Activated T-cell treated with anti-CD3 and anti-CD28 coated beads, Interleukin-2, amount 50 U/mL, for 24 hours (primary cell): Measurements from ENCODE around the gene MANBA.
"Not testable (repeated sequence)": the region's sequence is repeated elsewhere in the genome, so short reads cannot be mapped to it uniquely, and the experiment has no call there.

Source experiments
- DNase-seq: peaks from one replicate; pipeline ENCODE4 v3.0.0-alpha.2; 2020
- H3K27ac Mint-ChIP-seq: 2 replicates; pipeline ENCODE4 v1.8.0; 2020; ENCODE audit warnings: mild to moderate bottlenecking, mixed read lengths
- H3K27me3 Mint-ChIP-seq: 2 replicates; pipeline ENCODE4 v1.8.0; 2020; ENCODE audit warnings: mixed read lengths
- H3K36me3 Mint-ChIP-seq: 2 replicates; pipeline ENCODE4 v1.8.0; 2020; ENCODE audit warnings: low read depth, mixed read lengths
- H3K4me1 Mint-ChIP-seq: 2 replicates; pipeline ENCODE4 v1.8.0; 2020; ENCODE audit warnings: low read depth, mixed read lengths
- H3K4me3 Mint-ChIP-seq: 2 replicates; pipeline ENCODE4 v1.8.0; 2020; ENCODE audit warnings: mild to moderate bottlenecking, moderate library complexity, mixed read lengths
- H3K9me3 Mint-ChIP-seq: 2 replicates; pipeline ENCODE4 v1.8.0; 2020; ENCODE audit warnings: mixed read lengths

Gene MANBA

DNA sequence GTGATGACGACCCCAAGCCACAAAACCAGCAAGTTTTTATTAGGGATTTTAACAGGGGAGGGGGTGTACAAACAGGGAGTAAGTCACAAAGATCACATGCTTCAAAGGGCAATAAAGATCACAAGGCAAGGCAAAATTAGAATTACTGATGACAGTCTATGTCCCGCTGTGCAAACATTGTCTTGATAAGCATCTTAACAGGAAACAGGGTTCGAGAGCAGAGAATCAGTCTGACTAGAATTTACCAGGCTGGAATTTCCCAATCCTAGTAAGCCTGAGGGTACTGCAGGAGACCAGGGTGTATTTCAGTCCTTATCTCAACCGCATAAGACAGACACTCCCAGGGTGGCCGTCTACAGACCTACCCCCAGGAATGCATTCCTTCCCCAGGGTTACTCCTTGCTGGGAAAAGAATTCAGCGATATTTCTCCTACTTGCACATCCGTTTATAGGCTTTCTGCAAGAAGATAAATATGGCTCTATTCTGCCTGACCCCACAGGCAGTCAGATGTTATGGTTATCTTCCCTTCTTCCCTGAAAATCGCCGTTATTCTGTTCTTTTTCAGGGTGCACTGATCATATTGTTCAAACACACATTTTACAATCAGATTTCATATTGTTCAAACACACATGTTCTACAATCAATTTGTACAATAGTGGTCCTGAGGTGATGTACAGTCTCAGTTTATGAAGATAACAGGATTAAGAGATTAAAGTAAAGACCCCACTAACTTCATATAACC is 41.8 kb downstream of the MANBA start:
- not testable (repeated sequence) for H3K27ac Mint-ChIP-seq, H3K4me3 Mint-ChIP-seq, H3K9me3 Mint-ChIP-seq, H3K4me1 Mint-ChIP-seq, H3K27me3 Mint-ChIP-seq, DNase-seq
- peaks cover 50% of the 10 kb centered on the region for H3K36me3 Mint-ChIP-seq

DNA sequence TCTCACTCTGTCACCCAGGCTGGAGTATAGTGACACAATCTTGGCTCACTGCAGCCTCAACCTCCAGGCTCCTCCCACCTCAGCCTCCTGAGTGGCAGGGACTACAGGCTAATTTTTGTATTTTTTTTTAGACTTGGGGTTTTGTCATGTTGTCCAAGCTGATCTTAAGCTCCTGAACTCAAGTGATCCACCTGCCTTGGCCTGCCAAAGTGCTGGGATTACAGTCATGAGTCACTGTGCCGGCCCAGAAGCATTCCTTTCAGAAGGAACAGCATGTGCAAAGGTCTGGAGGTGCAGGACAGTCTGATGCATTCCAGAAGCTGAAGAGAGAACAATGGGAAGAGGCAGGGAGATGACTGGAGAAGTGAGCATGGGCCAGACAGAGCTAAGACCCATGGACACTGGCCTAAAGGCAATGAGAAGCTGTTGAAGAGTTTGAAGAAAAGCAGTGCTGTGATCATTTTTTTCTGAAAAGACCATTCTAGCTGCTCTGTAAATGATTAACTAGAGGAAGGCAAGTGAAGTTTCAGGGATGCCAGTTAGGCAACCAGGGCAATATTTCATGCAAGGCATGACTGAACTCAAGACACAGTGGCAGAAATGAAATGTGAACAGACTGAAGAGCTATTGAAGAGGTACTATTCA is 43.2 kb downstream of the MANBA start:
- no peaks in the 10 kb centered on the region for H3K27me3 Mint-ChIP-seq
- H3K27ac Mint-ChIP-seq = no peak overlapping the region
- peaks cover 43% of the 10 kb centered on the region for H3K36me3 Mint-ChIP-seq
- no peak overlapping the region for H3K4me3 Mint-ChIP-seq
- peaks cover 7% of the 10 kb centered on the region for H3K4me1 Mint-ChIP-seq
- DNase-seq = no peak
- no peaks in the 10 kb centered on the region for H3K9me3 Mint-ChIP-seq

GRCh38 chr4:102715057-102715456 is 45.7 kb downstream of the MANBA start:
- Mint-ChIP-seq H3K36me3 (peaks cover 35% of the 10 kb centered on the region), H3K9me3 (no peaks in the 10 kb centered on the region), H3K27ac (no peak overlapping the region), H3K27me3 (no peaks in the 10 kb centered on the region), H3K4me1 (peaks cover 7% of the 10 kb centered on the region), H3K4me3 (no peak overlapping the region)
- no peak for DNase-seq

- not testable (repeated sequence) for H3K27ac Mint-ChIP-seq, H3K4me3 Mint-ChIP-seq, H3K4me1 Mint-ChIP-seq, H3K27me3 Mint-ChIP-seq, H3K9me3 Mint-ChIP-seq, DNase-seq
- H3K36me3 Mint-ChIP-seq = peaks cover 23% of the 10 kb centered on the region
Observed at GRCh38 chr4:102713774-102714173, 47.0 kb downstream of the MANBA start.

GRCh38 chr4:102713096-102713495 is 47.7 kb downstream of the MANBA start:
- no peak overlapping the region for H3K27ac Mint-ChIP-seq
- no peaks in the 10 kb centered on the region for H3K27me3 Mint-ChIP-seq
- H3K9me3 Mint-ChIP-seq = no peaks in the 10 kb centered on the region
- peaks cover 1% of the 10 kb centered on the region for H3K4me1 Mint-ChIP-seq
- H3K36me3 Mint-ChIP-seq = peaks cover 24% of the 10 kb centered on the region
- no peak for DNase-seq
- no peak overlapping the region for H3K4me3 Mint-ChIP-seq

GRCh38 chr4:102710986-102711385 is 49.8 kb downstream of the MANBA start:
- H3K9me3 Mint-ChIP-seq = peaks cover 6% of the 10 kb centered on the region
- H3K27ac Mint-ChIP-seq = no peak overlapping the region
- H3K4me1 Mint-ChIP-seq = peaks cover 1% of the 10 kb centered on the region
- no peak overlapping the region for H3K4me3 Mint-ChIP-seq
- DNase-seq = no peak
- peaks cover 33% of the 10 kb centered on the region for H3K36me3 Mint-ChIP-seq
- H3K27me3 Mint-ChIP-seq = no peaks in the 10 kb centered on the region

GRCh38 chr4:102709060-102709459 is 51.7 kb downstream of the MANBA start:
- not testable (repeated sequence) for H3K27me3 Mint-ChIP-seq, DNase-seq, H3K27ac Mint-ChIP-seq, H3K9me3 Mint-ChIP-seq, H3K4me1 Mint-ChIP-seq, H3K4me3 Mint-ChIP-seq
- peaks cover 32% of the 10 kb centered on the region for H3K36me3 Mint-ChIP-seq

GRCh38 chr4:102707150-102707549 is 53.6 kb downstream of the MANBA start:
- Mint-ChIP-seq H3K27ac (no peak overlapping the region), H3K4me1 (peaks cover 1% of the 10 kb centered on the region), H3K36me3 (peaks cover 29% of the 10 kb centered on the region), H3K9me3 (peaks cover 6% of the 10 kb centered on the region), H3K4me3 (no peak overlapping the region), H3K27me3 (no peaks in the 10 kb centered on the region)
- DNase-seq = no peak

GRCh38 chr4:102705391-102705935 is 55.3 kb downstream of the MANBA start:
- no peak for DNase-seq
- Mint-ChIP-seq H3K27me3 (no peaks in the 10 kb centered on the region), H3K4me3 (no peak overlapping the region), H3K9me3 (peaks cover 6% of the 10 kb centered on the region), H3K27ac (no peak overlapping the region), H3K4me1 (peaks cover 1% of the 10 kb centered on the region), H3K36me3 (peaks cover 22% of the 10 kb centered on the region)

GRCh38 chr4:102696758-102697157 is 64.0 kb downstream of the MANBA start:
- Mint-ChIP-seq H3K4me1 (no peaks in the 10 kb centered on the region), H3K27ac (peak overlapping the region; percentile 12), H3K36me3 (peaks cover 9% of the 10 kb centered on the region), H3K27me3 (no peaks in the 10 kb centered on the region), H3K4me3 (no peak overlapping the region), H3K9me3 (no peaks in the 10 kb centered on the region)
- no peak for DNase-seq

- Mint-ChIP-seq H3K27ac (no peak overlapping the region), H3K9me3 (no peaks in the 10 kb centered on the region), H3K27me3 (no peaks in the 10 kb centered on the region), H3K4me3 (no peak overlapping the region), H3K36me3 (peaks cover 12% of the 10 kb centered on the region), H3K4me1 (no peaks in the 10 kb centered on the region)
- no peak for DNase-seq
Observed at GRCh38 chr4:102694791-102695190, 66.0 kb downstream of the MANBA start.

- Mint-ChIP-seq H3K9me3 (no peaks in the 10 kb centered on the region), H3K36me3 (peaks cover 14% of the 10 kb centered on the region), H3K4me1 (no peaks in the 10 kb centered on the region), H3K4me3 (no peak overlapping the region), H3K27ac (no peak overlapping the region), H3K27me3 (no peaks in the 10 kb centered on the region)
- no peak for DNase-seq
Observed at GRCh38 chr4:102693861-102694260, 66.9 kb downstream of the MANBA start.

DNA sequence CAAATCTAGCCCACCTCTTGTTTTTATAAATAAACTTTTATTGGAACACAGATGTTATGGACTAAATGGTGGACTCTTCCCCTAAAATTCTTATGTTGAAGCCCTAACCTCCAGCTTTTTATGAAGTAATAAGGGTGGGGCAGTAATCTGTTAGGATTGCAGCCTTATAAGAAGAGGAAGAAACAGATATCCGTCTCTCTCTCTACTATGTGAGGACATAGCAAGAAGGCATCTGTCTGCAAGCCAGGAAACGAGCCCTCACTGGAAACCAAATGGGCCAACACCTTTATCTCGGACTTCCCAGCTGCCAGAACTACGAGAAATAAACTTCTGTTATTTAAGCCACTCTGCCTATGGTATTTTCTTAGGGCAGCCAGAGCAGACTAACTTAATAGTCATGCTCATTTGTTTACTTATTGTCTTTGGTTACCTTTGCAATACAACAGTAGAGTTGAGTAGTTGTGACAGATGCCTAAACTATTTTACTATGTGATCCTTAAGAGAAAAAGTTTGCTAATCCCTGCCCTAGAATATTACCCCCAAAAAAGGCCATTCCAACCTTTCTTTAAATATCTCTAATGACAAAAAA is 67.4 kb downstream of the MANBA start:
- Mint-ChIP-seq H3K27me3 (no peaks in the 10 kb centered on the region), H3K4me3 (no peak overlapping the region), H3K27ac (no peak overlapping the region), H3K36me3 (peaks cover 14% of the 10 kb centered on the region), H3K4me1 (no peaks in the 10 kb centered on the region), H3K9me3 (no peaks in the 10 kb centered on the region)
- DNase-seq = no peak

DNA sequence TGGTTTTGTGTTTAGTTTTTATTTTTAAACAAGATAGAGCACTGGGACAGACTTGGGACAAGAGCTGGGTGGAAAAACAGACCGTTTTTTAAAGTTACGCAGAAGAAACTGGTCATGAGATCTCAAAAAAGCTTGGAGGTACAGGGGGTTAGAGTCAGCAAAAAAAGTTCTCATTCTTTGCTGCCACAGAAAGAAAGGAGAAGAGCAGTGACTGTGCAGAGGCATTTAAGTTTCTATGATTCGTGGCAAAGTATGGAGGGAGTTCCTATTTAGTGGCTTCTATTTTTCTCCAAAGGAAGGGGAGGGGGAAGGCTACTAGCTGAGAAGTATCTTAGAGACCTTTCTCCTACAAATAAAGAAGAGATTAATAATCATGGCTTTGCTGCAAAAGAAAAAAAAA is 68.3 kb downstream of the MANBA start:
- no peak overlapping the region for H3K27ac Mint-ChIP-seq
- H3K4me1 Mint-ChIP-seq = no peaks in the 10 kb centered on the region
- no peaks in the 10 kb centered on the region for H3K9me3 Mint-ChIP-seq
- H3K4me3 Mint-ChIP-seq = no peak overlapping the region
- H3K36me3 Mint-ChIP-seq = peaks cover 14% of the 10 kb centered on the region
- no peaks in the 10 kb centered on the region for H3K27me3 Mint-ChIP-seq
- DNase-seq = no peak

DNA sequence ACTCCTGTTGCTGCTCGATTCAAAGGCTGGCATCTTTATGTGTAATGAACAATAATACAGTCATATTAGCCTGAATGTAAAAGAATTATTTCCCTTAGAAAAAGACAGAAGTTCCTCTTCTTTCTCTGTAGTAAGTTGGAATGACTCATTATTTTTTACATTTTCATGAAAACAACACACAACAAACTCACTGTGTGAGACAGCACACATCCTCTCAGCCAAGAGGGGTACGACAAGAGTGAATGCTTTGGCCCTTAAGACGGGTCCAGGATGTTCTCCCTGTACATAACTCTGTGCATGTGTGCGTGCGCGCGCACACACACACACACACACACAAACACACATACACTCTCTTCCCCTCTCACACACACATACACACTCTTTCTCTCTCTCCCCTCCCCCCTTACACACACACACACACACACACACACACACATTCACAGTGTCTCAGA is 72.8 kb downstream of the MANBA start:
- Mint-ChIP-seq H3K27me3 (no peaks in the 10 kb centered on the region), H3K4me1 (no peaks in the 10 kb centered on the region), H3K4me3 (no peak overlapping the region), H3K9me3 (no peaks in the 10 kb centered on the region), H3K27ac (no peak overlapping the region), H3K36me3 (peaks cover 7% of the 10 kb centered on the region)
- no peak for DNase-seq
